HG03139 (cell line): ENCODE measurements around the gene PRRT1B.
"Not testable (repeated sequence)": the region's sequence is repeated elsewhere in the genome, so short reads cannot be mapped to it uniquely, and the experiment has no call there.

ENCODE experiments used
- ATAC-seq: cut with Tn5 transposase; IDR thresholded peaks from one replicate; pipeline ENCODE4 v1.9.1; 2021; ENCODE audit not compliant: unreplicated experiment

Gene PRRT1B

GRCh38 chr9:131545003-131545785 lies at the start of gene PRRT1B:
PRRT1B (plus strand) TSS chr9:131545523; CDS start chr9:131545616, 93 bp downstream.
- no peak for ATAC-seq

GRCh38 chr9:131495785-131496184 lies 49.5 kb upstream of the PRRT1B start:
- ATAC-seq, result no peak

GRCh38 chr9:131496844-131497405 lies 48.4 kb upstream of the PRRT1B start:
- no peak for ATAC-seq

DNA sequence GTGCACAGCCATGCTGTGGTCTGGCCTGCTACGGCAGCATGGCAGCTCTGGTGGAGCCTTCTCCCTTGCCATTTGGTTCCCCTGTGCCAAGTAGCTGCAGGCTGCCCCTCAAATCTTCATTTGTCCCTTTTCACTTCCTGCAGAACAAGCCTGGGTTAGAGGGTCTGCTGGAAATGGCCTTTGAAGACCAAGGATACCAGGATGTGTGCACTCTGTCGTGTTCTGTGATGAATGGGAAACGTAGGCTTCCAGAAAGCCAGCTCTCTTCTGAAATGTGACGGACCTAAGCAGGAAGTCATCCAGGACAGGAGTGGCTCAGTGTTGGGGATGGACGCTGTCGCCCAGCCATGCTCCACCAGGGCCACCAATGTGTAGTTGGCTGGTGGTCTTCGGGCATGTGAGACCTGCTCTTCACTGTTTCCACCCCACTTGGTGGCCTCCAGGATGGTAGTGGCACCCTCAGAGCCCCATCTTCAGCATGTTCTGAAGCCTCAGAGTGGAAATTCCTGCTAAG lies 46.0 kb upstream of the PRRT1B start:
- no peak for ATAC-seq

GRCh38 chr9:131500377-131500776 lies 44.9 kb upstream of the PRRT1B start:
- no peak for ATAC-seq

DNA sequence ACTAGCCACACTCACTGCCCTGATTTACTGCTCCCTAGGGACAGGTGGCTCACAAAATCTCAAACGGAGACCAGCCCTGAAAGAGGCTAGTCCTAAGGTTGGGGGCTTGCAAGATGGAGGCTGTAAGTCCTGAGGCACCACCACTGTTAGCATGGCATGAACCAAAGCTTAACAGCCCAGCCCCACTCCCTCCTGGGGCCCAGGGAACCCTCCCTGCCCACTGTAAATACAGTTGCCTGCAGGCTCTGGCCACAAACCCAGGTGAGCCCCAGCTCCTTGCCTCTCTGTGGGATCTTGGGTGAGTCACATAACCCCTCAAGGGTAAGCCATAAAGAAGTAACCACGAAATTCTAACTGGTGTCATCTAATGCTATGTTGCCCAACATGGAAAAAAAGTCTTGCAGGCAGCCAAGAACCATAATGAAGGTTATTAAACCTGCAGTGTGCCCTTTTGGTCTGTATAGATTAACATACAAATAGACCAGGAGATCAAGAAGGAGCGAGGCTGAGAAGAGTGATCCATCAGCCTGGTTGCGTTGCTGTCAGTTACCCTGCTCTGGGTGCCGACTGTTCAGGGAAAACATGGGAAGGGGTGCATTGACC lies 44.3 kb upstream of the PRRT1B start:
- no peak for ATAC-seq

DNA sequence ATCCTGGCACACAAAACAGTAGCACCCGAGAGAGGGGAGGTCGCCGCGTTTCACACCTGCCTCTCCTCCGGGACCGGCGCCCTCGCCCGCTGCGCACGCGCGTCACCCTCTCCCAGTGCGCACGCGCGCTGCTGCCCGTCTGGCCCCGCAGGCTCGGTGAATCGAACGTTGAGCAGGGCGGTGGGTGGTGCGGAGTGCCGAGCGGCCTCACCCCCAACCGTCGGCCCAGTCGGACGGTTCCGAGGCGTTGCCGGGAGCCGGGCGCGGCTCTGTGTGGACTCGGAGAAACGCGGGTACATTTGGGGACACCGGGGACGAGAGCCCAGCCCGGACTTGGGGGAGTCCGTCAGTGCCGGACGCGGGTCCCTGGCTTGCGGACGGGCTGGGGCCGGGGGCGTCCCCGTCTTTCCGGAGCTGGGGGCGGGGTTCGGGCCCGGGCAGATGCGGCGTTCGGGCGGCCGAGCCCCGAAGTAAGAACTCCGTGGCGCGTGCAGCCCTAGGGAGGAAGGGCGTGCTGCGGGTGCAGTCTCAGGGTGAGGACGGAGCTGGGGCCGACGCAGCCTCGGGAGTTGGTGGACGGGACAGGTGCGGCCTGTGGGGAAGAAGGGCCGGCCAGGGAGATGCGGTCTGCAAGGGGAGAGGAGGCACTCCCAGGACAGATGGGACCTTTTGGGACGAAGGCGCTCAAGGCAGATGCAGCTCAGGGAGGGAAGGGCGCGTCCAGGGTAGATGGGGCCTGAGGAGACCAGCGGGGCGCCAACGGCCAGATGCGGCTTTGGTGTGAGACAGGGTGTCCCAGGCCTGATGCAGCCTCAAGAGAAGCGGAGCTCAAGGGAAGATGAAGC lies 42.3 kb upstream of the PRRT1B start, which contains the start of gene POMT1:
Gene POMT1 (plus strand): TSS at position 138 of the 845 bp plus-strand sequence. CDS start 1,301 bp downstream, outside the sequence.
- ATAC-seq, result no peak

DNA sequence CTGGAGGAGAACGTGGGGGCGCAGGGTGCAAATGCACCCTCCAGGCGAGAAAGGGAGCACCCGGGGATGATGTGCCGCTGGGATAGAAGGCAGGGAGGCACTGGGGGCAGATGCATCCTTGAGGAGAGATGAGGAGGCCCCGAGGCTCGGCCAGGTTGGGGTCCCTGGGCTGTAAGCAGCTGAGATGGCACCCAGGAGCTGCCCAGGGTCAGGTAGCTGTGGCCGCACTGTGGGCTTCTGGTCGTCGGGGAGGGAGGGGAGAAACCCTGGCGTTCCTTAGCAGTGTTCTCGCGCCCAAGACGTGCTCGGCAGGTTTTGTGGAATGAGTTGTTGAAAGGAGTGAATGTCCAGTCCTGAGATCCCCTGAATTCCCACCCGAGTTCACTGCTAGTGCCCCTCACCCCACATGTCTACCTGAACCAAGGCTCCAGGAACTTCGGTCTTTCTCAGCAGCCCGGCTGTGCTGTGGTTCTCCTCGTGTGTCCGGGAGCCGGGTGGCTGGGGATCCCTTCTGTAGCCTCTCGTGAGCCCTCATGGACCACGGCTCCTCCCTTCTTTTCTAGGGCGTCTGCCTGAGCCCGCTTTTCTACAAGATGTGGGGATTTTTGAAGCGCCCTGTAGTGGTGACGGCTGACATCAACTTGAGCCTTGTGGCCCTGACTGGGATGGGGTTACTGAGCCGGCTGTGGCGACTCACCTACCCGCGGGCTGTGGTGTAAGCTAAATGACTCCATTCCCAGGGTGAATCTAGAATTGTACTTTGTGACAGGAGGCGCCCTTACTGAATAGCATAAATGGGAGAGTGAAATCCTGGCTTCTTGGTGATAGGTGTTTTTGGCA lies 41.5 kb upstream of the PRRT1B start:
- no peak for ATAC-seq

DNA sequence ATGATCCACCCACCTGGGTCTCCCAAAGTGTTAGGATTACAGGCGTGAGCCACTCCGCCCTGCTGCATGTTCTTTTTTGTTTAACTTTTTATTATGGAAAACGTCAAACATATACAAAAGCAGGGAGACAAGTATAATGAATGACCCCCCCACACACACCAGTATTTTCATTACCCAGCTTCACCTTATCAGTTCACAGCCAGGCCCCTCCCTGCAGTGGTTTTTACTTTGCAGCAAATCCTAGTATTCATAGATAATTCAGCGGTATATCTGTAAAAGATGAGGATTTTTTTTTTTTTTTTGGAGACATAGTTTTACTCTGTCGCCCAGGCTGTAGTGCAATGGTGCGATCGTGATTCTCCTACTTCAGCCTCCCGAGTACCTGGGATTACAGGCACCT lies 40.3 kb upstream of the PRRT1B start:
- ATAC-seq, result no peak

DNA sequence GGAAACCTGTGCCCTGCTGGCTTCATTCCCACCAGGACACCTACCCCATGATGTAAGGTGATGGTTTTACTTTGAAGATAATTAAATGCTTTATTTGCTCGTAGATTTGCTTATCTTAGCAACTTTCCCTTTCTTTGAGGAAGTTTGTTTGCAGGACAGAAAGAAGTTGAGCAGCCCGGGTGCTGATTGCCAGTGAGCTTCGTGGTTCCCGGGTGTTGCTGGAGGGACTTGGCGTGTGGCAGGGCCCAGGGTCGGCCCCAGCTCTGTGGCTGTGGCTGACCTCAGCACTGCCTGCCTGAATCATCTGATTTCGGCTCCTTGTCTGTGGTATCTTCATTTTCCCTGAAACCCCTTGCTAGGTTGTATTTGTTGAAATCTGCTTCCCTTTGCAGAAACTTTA lies 33.9 kb upstream of the PRRT1B start:
- ATAC-seq, result no peak

DNA sequence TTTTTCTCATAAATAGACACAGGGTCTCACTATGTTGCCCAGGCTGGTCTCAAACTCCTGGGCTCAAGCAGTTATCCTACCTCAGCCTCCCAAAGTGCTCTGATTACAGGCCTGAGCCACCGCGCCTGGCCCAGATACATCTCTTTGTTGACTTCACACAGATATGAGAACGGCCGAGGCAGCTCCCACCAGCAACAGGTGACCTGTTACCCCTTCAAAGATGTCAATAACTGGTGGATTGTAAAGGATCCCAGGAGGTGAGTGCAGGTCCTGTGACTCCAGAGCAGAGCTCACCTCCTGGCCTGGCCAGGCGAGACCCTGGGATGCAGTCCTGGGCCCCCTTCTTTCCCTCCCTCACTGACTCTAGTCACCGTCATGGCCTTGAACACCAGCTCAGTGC lies 33.4 kb upstream of the PRRT1B start:
- ATAC-seq, result no peak

DNA sequence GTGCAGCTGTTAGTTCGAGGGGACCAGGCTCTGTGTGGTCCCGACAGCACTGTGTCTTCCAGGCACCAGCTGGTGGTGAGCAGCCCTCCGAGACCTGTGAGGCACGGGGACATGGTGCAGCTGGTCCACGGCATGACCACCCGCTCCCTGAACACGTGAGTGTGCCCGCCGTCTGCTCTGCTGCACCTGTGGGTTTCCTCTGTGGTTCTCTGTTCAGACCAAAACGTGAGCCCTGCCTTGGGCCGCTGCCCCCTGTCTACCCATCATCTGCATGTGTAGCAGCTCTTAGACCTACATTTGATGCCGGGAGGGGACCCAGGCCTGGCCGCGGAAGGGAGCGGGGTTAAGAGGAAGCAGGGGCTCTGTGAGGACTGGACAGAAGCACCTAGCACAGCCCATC lies 32.1 kb upstream of the PRRT1B start:
- ATAC-seq, result no peak

DNA sequence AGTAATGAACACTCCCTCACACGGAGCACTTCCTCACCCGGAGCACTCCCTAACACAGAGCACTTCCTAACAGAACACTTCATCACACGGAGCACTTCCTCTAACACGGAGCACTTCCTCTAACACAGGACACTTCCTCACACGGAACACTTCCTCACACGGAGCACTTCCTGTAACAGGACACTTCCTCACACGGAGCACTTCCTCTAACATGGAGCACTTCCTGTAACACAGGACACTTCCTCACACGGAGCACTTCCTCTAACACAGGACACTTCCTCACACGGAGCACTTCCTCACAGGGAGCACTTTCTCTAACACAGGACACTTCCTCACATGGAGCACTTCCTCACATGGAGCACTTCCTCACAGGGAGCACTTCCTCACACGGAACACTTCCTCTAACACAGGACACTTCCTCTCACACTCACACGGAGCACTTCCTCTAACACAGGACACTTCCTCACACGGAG lies 29.7 kb upstream of the PRRT1B start:
- ATAC-seq, result not testable (repeated sequence)

DNA sequence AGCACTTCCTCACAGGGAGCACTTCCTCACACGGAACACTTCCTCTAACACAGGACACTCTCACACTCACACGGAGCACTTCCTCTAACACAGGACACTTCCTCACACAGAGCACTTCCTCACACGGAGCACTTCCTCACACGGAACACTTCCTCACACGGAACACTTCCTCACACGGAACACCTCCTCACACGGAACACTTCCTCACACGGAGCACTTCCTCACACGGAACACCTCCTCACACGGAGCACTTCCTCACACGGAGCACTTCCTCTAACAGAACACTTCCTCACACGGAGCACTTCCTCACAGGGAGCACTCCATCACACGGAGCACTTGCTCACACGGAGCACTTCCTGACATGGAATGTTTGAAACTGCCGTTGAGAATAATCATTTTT lies 29.2 kb upstream of the PRRT1B start:
- ATAC-seq, result no peak

- ATAC-seq, result no peak
Measured at GRCh38 chr9:131516930-131517329, 28.4 kb upstream of the PRRT1B start.

GRCh38 chr9:131517761-131518190 lies 27.5 kb upstream of the PRRT1B start:
- ATAC-seq, result no peak

DNA sequence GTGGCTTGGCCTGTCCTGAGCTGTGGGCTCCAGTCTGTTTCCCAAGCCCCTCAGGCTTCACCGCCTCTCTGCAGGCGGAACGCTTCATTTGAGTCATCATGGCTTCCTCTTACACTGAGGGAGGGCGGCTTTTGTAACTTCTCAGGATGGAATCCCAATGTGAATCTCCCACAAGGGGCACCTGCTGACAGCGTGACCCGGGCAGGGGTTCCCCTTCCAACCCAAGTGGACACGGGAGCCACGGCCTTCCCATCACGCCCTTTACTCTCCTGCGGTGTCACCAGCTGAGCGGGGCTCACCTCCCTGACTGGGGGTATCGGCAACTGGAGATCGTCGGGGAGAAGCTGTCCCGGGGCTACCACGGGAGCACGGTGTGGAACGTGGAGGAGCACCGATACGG lies 26.8 kb upstream of the PRRT1B start:
- ATAC-seq, result no peak

GRCh38 chr9:131520503-131520902 lies 24.8 kb upstream of the PRRT1B start:
- ATAC-seq, result no peak

GRCh38 chr9:131521203-131521602 lies 24.1 kb upstream of the PRRT1B start:
- no peak for ATAC-seq

GRCh38 chr9:131521822-131522221 lies 23.5 kb upstream of the PRRT1B start:
- ATAC-seq, result no peak
